WTC11 (cell line): ENCODE results near the gene RNF181. TPM values are rescaled to one million over a fixed set of nuclear protein-coding genes. Genes with fewer than 3 reads are reported as not detected.

Source experiments
- ATAC-seq: fragments of 200-7000 bp; cut with Tn5 transposase; 2 replicates; pipeline ENCODE4 v1.10.0; 2021; ENCODE audit warnings: mild to moderate bottlenecking, moderate library complexity
- CTCF ChIA-PET: fragments of 300-600 bp; sonication (Branson Sonifier 250); formaldehyde crosslinking; loops from one replicate; lab custom pipeline; 2021; ENCODE audit warnings: antibody characterized with exemption; lab: Charles Lee
- POLR2A ChIA-PET: fragments of 350-600 bp; sonication (Branson Sonifier 250); formaldehyde crosslinking; loops from one replicate; lab custom pipeline; 2021; ENCODE audit warnings: antibody characterized with exemption; lab: Charles Lee
- DNase-seq: peaks from one replicate; pipeline ENCODE4 v3.0.0; 2021; ENCODE audit warnings: low spot score
- H3K27ac Mint-ChIP-seq: 2 replicates; pipeline ENCODE4 v1.8.0; 2021; ENCODE audit warnings: mixed read lengths
- H3K27me3 Mint-ChIP-seq: 2 replicates; pipeline ENCODE4 v1.8.0; 2021; ENCODE audit warnings: low read depth, mild to moderate bottlenecking, moderate library complexity, mixed read lengths
- H3K36me3 Mint-ChIP-seq: 2 replicates; pipeline ENCODE4 v1.8.0; 2021; ENCODE audit warnings: mixed read lengths
- H3K4me1 Mint-ChIP-seq: 2 replicates; pipeline ENCODE4 v1.8.0; 2022; ENCODE audit warnings: mixed read lengths
- H3K4me3 Mint-ChIP-seq: 2 replicates; pipeline ENCODE4 v1.8.0; 2021; ENCODE audit warnings: mild to moderate bottlenecking, moderate library complexity, mixed read lengths
- H3K9me3 Mint-ChIP-seq: 2 replicates; pipeline ENCODE4 v1.8.0; 2021; ENCODE audit warnings: mixed read lengths
- ARID4B ChIP-seq: sonication (generic); formaldehyde crosslinking; IDR thresholded peaks from 2 replicates; pipeline ENCODE4 v1.8.0; 2023; ENCODE audit warnings: missing genetic modification reagents, mild to moderate bottlenecking, borderline replicate concordance
- ELF4 ChIP-seq: sonication (generic); formaldehyde crosslinking; IDR thresholded peaks from 2 replicates; pipeline ENCODE4 v1.8.1; 2022; ENCODE audit warnings: low read depth, mild to moderate bottlenecking, moderate library complexity, missing genetic modification reagents
- HMGA2 ChIP-seq: fragments of 250-450 bp; sonication (Bioruptor Pico); IDR thresholded peaks from 2 replicates; pipeline ENCODE4 v1.4.0; 2021; ENCODE audit warnings: mild to moderate bottlenecking, moderate library complexity
- IRF2 ChIP-seq: sonication (generic); formaldehyde crosslinking; IDR thresholded peaks from 2 replicates; pipeline ENCODE4 v1.8.0; 2022; ENCODE audit warnings: low read depth, missing genetic modification reagents, borderline replicate concordance
- MLX ChIP-seq: sonication (generic); formaldehyde crosslinking; IDR thresholded peaks from 2 replicates; pipeline ENCODE4 v1.8.1; 2023; ENCODE audit warnings: mild to moderate bottlenecking, missing genetic modification reagents, moderate library complexity
- NFATC4 ChIP-seq: fragments of 250-450 bp; sonication (Bioruptor Pico); IDR thresholded peaks from 2 replicates; pipeline ENCODE4 v1.9.0; 2021; ENCODE audit warnings: mild to moderate bottlenecking
- SMAD3 ChIP-seq: sonication (generic); formaldehyde crosslinking; IDR thresholded peaks from 2 replicates; pipeline ENCODE4 v1.8.0; 2022; ENCODE audit warnings: missing genetic modification reagents, mild to moderate bottlenecking, borderline replicate concordance
- SOX15 ChIP-seq: fragments of 250-450 bp; sonication (Bioruptor Pico); IDR thresholded peaks from 2 replicates; pipeline ENCODE4 v1.9.0; 2021; ENCODE audit warnings: mild to moderate bottlenecking
- SP1 ChIP-seq: sonication (generic); formaldehyde crosslinking; conservative IDR thresholded peaks from 2 replicates; pipeline ENCODE4 v1.8.1; 2022; ENCODE audit warnings: missing genetic modification reagents
- TEAD4 ChIP-seq: sonication (generic); formaldehyde crosslinking; IDR thresholded peaks from 2 replicates; pipeline ENCODE4 v1.8.0; 2022; ENCODE audit warnings: mild to moderate bottlenecking, missing genetic modification reagents
- ZBTB43 ChIP-seq: sonication (generic); formaldehyde crosslinking; IDR thresholded peaks from 2 replicates; pipeline ENCODE4 v1.8.1; 2023; ENCODE audit warnings: mild to moderate bottlenecking, missing genetic modification reagents
- ZNF512 ChIP-seq: sonication (generic); formaldehyde crosslinking; IDR thresholded peaks from 2 replicates; pipeline ENCODE4 v1.8.1; 2022; ENCODE audit warnings: missing genetic modification reagents, borderline replicate concordance
- ZNF671 ChIP-seq: fragments of 250-450 bp; sonication (Bioruptor Pico); IDR thresholded peaks from 2 replicates; pipeline ENCODE4 v1.8.0; 2021; ENCODE audit warnings: mild to moderate bottlenecking
- total RNA-seq: library from RNA; stranded (reverse); gene quantifications from 3 replicates; pipeline ENCODE4 v1.2.3, GENCODE V29; 2021

Gene RNF181
- total RNA-seq, 1 experiment from 2014 or later: 95.4 TPM

GRCh38 chr2:85593023-85593422, 2.5 kb upstream of the RNF181 start:
- no peak for ATAC-seq
- no peak overlapping the region for H3K4me3 Mint-ChIP-seq
- no peak for TF ChIP-seq TEAD4 (CRISPR knock-in tag)
- TF ChIP-seq IRF2 (CRISPR knock-in tag): no peak
- no peak for TF ChIP-seq MLX (CRISPR knock-in tag)
- TF ChIP-seq ZBTB43: no peak
- no peak for TF ChIP-seq SOX15 (CRISPR knock-in tag)
- TF ChIP-seq, all 79 proteins: peak for 0
- H3K9me3 Mint-ChIP-seq: no peaks in the 10 kb centered on the region
- H3K4me1 Mint-ChIP-seq: peaks cover 14% of the 10 kb centered on the region
- no peak for DNase-seq
- CTCF ChIA-PET: no interaction called here
- peaks cover 13% of the 10 kb centered on the region for H3K27me3 Mint-ChIP-seq
- POLR2A ChIA-PET: no interaction called here
- no peak overlapping the region for H3K27ac Mint-ChIP-seq
- H3K36me3 Mint-ChIP-seq: peaks cover 12% of the 10 kb centered on the region

GRCh38 chr2:85594715-85595300, 737 bp upstream of the RNF181 start:
- no peak for ATAC-seq
- peaks cover 14% of the 10 kb centered on the region for H3K4me1 Mint-ChIP-seq
- POLR2A ChIA-PET: interaction anchor here (0.5 to 1.5 kb wide), 6 partner anchors 10 to 182 kb away, joined by 3 to 5 read pairs (median 4); partner anchors contain the start of gene VAMP8
- TF ChIP-seq SMAD3 (0 out of 2 replicates have a peak, but pooled peaks have one; percentile 55), HMGA2 (no peak)
- CTCF ChIA-PET: interaction anchor here (0.6 to 2.3 kb wide), 5 partner anchors 17 to 668 kb away, joined by 3 to 12 read pairs (median 7); partner anchors contain the start of genes GGCX and VAMP8
- no peak for DNase-seq
- no peaks in the 10 kb centered on the region for H3K9me3 Mint-ChIP-seq
- H3K27ac Mint-ChIP-seq: peak overlapping the region; percentile 91
- H3K36me3 Mint-ChIP-seq: peaks cover 16% of the 10 kb centered on the region
- H3K27me3 Mint-ChIP-seq: peaks cover 10% of the 10 kb centered on the region
- H3K4me3 Mint-ChIP-seq: peak overlapping the region; percentile 98

GRCh38 chr2:85596026-85596333, 435 bp downstream of the RNF181 start:
- peak overlapping the region; percentile 98 for H3K4me3 Mint-ChIP-seq
- H3K27me3 Mint-ChIP-seq: no peaks in the 10 kb centered on the region; the same call in 1 of the 2 replicates
- peaks cover 14% of the 10 kb centered on the region for H3K4me1 Mint-ChIP-seq
- no peaks in the 10 kb centered on the region for H3K9me3 Mint-ChIP-seq
- CTCF ChIA-PET: interaction anchor here (1.5 to 2.3 kb wide), 4 partner anchors 19 to 44 kb away, joined by 6 to 12 read pairs (median 8); partner anchors contain the start of genes GGCX and VAMP8
- TF ChIP-seq NFATC4 (CRISPR knock-in tag) (no peak), SP1 (CRISPR knock-in tag) (0 out of 2 replicates have a peak, but pooled peaks have one; percentile 7), ARID4B (CRISPR knock-in tag) (0 out of 2 replicates have a peak, but pooled peaks have one; percentile 17), ELF4 (CRISPR knock-in tag) (no peak), ZNF512 (no peak), ZNF671 (CRISPR knock-in tag) (no peak)
- TF ChIP-seq, all 79 proteins: peak for 2
- peak overlapping the region; percentile 83 for H3K27ac Mint-ChIP-seq
- no peak for DNase-seq
- ATAC-seq: peak; percentile 4
- peaks cover 16% of the 10 kb centered on the region for H3K36me3 Mint-ChIP-seq
- POLR2A ChIA-PET: interaction anchor here (1.5 kb wide), 1 partner anchor 8 kb away, joined by 4 read pairs; no protein-coding TSS in a partner anchor
